Psoas muscle (tissue), 8 donors: ENCODE results near the gene BLOC1S3. TPM values are rescaled to one million over a fixed set of nuclear protein-coding genes. Genes with fewer than 3 reads are reported as not detected.

Experiments used
- ATAC-seq, 4 donors: fragments of 200-7000 bp; cut with Tn5 transposase; one replicate each; pipeline ENCODE4 v1.9.1; 2020; ENCODE audit warnings: moderate library complexity in 3 of 4, mild to moderate bottlenecking in 2 of 4
- DNase-seq, 2 donors: peaks; one replicate each; pipeline ENCODE4 v3.0.0-alpha.2; 2020
- H3K27ac ChIP-seq: fragments of 200-600 bp; one replicate; pipeline ENCODE4 v1.8.0; 2022
- H3K27me3 ChIP-seq, 3 donors: fragments of 200-600 bp in 1 of 3; one replicate each; pipeline versions ENCODE4 v1.6.1 to v1.8.0; 2013 to 2022; ENCODE audit warnings: low read length in 2 of 3, mild to moderate bottlenecking in 2 of 3, moderate library complexity in 1 of 3; ENCODE audit not compliant: insufficient read depth in 3 of 3
- H3K36me3 ChIP-seq, 2 donors: fragments of 200-600 bp in 1 of 2; one replicate each; pipeline versions ENCODE4 v1.6.1 to v1.8.0; 2013 to 2022; ENCODE audit warnings: low read depth in 1 of 2, mild to moderate bottlenecking in 1 of 2, moderate library complexity in 1 of 2; ENCODE audit not compliant: insufficient read depth in 1 of 2
- H3K4me1 ChIP-seq: fragments of 200-600 bp; one replicate; pipeline ENCODE4 v1.8.0; 2022
- H3K4me3 ChIP-seq: fragments of 200-600 bp; one replicate; pipeline ENCODE4 v1.8.0; 2022; ENCODE audit warnings: mild to moderate bottlenecking
- H3K9me3 ChIP-seq: fragments of 200-600 bp; one replicate; pipeline ENCODE4 v1.8.0; 2022
- CTCF ChIP-seq: fragments of 200-600 bp; IDR thresholded peaks from one replicate; pipeline ENCODE4 v1.8.0; 2022; ENCODE audit warnings: antibody characterized with exemption
- WGBS, 3 donors: extraction: QIAGEN DNeasy Blood & Tissue Kit; methylation state at CpG; one replicate each; pipeline versions ENCODE4 v1.1.6 to v1.1.7; 2013; 5-methylcytosine and 5-hydroxymethylcytosine counted together
- intact Hi-C, 2 donors: fragments of 100-400 bp; cut with DNase I; formaldehyde crosslinking; loops; one replicate each; pipeline versions ENCODE4 v1.11.0 to v1.14.2; 2022
- long read RNA-seq, 2 donors: library from polyadenylated mRNA; unstranded; transcript quantifications; one replicate each; pipeline ENCODE4 v2.0.0, GENCODE V29; 2021
- polyA plus RNA-seq, 3 donors: library from polyadenylated mRNA; stranded (reverse); fragments of 200-250 nt; gene quantifications; one replicate each; pipeline ENCODE4 v1.2.3, GENCODE V29; 2013
- total RNA-seq, 4 donors: library from RNA; stranded (reverse); fragmentation: NEBNext Ultra II Directional in 2 of 4; extraction: Animal tissue kit (Norgen Biotek cat#: 25700) in 2 of 4; gene quantifications; one replicate each; pipeline versions ENCODE4 v1.2.1 to v1.2.4, GENCODE V29; 2021 to 2023
- donor health status: healthy with polysubstance abuse.
- donor health status: DM: no; HTN: no; CAD: no; lungs with moderate emphysema.
- donor health status: Bipolar disorder and iron deficiency.
- donor health status: healthy.
- donor health status: DM: yes; HTN: yes; CAD: no.
- donor health status: DM: no; HTN: no; CAD: no.
- donor health status: DM: no; HTN: no; CAD: no.
- donor health status: DM: yes; HTN: yes; CAD: no.

The BLOC1S3 gene
- total RNA-seq (1 to 10 TPM; 4.1 to 7.8 (median 5.1) TPM), polyA plus RNA-seq (1 to 10 TPM; 3.3 to 6.6 (median 6.5) TPM)
- long read RNA-seq, donor 1: 0 reads
- long read RNA-seq, donor 2, partial matches to known transcripts: 0 of 2 reads
- long read RNA-seq, donor 2, other reads (novel, unspliced or antisense): 0 of 2 reads

- TF ChIP-seq CTCF: peak; percentile 25
- no peaks in the 10 kb centered on the region for H3K9me3 ChIP-seq
- DNase-seq (peak; percentile 100), ATAC-seq (peak; percentile 90 to 96 (median 94))
- H3K36me3 ChIP-seq: no peaks in the 10 kb centered on the region
- H3K4me3 ChIP-seq: peak within 1 kb of the TSS; percentile 77
- H3K4me1 ChIP-seq: peaks cover 12% of the 10 kb centered on the region
- no peaks in the 10 kb centered on the region for H3K27me3 ChIP-seq
- intact Hi-C loops: no loop called here
- WGBS, 3 donors: 0 to 1% (median 0%) methylated on average over 47 to 51 of the region's 51 CpGs
- H3K27ac ChIP-seq: peak within 1 kb of the TSS; percentile 96
Observed at GRCh38 chr19:45178262-45179071, at the start of gene BLOC1S3. Gene BLOC1S3, plus strand, starts transcription at chr19:45178784. Its CDS starts 513 bp downstream, at chr19:45179297.

GRCh38 chr19:45128806-45129205 lies 49.8 kb upstream of the BLOC1S3 start:
- H3K27me3 ChIP-seq: no peaks in the 10 kb centered on the region
- intact Hi-C loops: loop anchor here (5.0 to 10.0 kb wide), 2 partner anchors 37 to 114 kb away; partner anchors contain the start of gene PPP1R37 (in 1 of the 2)
- no peak for TF ChIP-seq CTCF
- H3K4me3 ChIP-seq: no peak overlapping the region
- peaks cover 4% of the 10 kb centered on the region for H3K4me1 ChIP-seq
- H3K27ac ChIP-seq: no peak overlapping the region
- WGBS, 3 donors: 68 to 81% (median 80%) methylated on average over 5 of the region's 5 CpGs
- no peaks in the 10 kb centered on the region for H3K36me3 ChIP-seq
- H3K9me3 ChIP-seq: no peaks in the 10 kb centered on the region
- DNase-seq (no peak), ATAC-seq (no peak)

- TF ChIP-seq CTCF: no peak
- no peak for DNase-seq
- intact Hi-C loops: no loop called here
- H3K4me3 ChIP-seq: no peak overlapping the region
- no peaks in the 10 kb centered on the region for H3K36me3 ChIP-seq
- peaks cover 4% of the 10 kb centered on the region for H3K4me1 ChIP-seq
- no peak for ATAC-seq
- H3K27ac ChIP-seq: no peak overlapping the region
- 72 to 80% (median 75%) methylated on average over 13 of the region's 13 CpGs for WGBS, 3 donors
- H3K27me3 ChIP-seq: no peaks in the 10 kb centered on the region
- no peaks in the 10 kb centered on the region for H3K9me3 ChIP-seq
Observed at GRCh38 chr19:45130236-45130635, 48.3 kb upstream of the BLOC1S3 start.

GRCh38 chr19:45130888-45131615 lies 47.5 kb upstream of the BLOC1S3 start:
- peak; percentile 33 for TF ChIP-seq CTCF
- ATAC-seq: peak; percentile 55 to 80 (median 68)

More at GRCh38 chr19:45130888-45131615, 47.5 kb upstream of the BLOC1S3 start:
- H3K36me3 ChIP-seq: no peaks in the 10 kb centered on the region
- no peaks in the 10 kb centered on the region for H3K4me1 ChIP-seq
- no peak overlapping the region for H3K4me3 ChIP-seq
- intact Hi-C loops: no loop called here
- H3K9me3 ChIP-seq: no peaks in the 10 kb centered on the region
- DNase-seq: no peak
- no peaks in the 10 kb centered on the region for H3K27me3 ChIP-seq
- 39 to 53% (median 42%) methylated on average over 12 to 13 of the region's 13 CpGs for WGBS, 3 donors
- no peak overlapping the region for H3K27ac ChIP-seq
